PC-3 (cell line): Measurements from ENCODE around the gene MLANA. TPM values are rescaled to one million over a fixed set of nuclear protein-coding genes. Genes with fewer than 3 reads are reported as not detected.

Experiments
- total RNA-seq: library from RNA; depleted of rRNA; stranded (reverse); fragments of >200 nt; gene quantifications from 2 replicates; pipeline ENCODE4 v1.2.3, GENCODE V29; 2014; rRNA removed

Gene MLANA
- total RNA-seq, 1 experiment from 2014 or later = not detected

Other genes with a start within 250 kb of the MLANA start
- 17.8 and 19.2 TPM in 2 replicates for gene ERMP1, start 57.8 kb upstream of the MLANA start, total RNA-seq
- gene RANBP6, start 124.7 kb downstream of the MLANA start, total RNA-seq = 11.6 and 14.1 TPM in 2 replicates